ENCODE results near the gene RPS27L. TPM values are rescaled to one million over a fixed set of nuclear protein-coding genes. Genes with fewer than 3 reads are reported as not detected.

The RPS27L gene
- total and polyA plus RNA-seq, 2 of the 8 experiments (the other 6 are each of a cell fraction or from before 2014, with no cell fraction given) = 115 to 143 TPM

GRCh38 chr15:63118854-63119253 is 38.4 kb downstream of the RPS27L start:
- H3K79me2 ChIP-seq (ENCODE audit: control insufficient read depth in 1 of 2, insufficient read depth in 2 of 2, low read length in 2 of 2) = no peaks in the 10 kb centered on the region
- no peak overlapping the region for H3K23ac ChIP-seq (ENCODE audit: insufficient read length)
- H3K4me1 ChIP-seq (replicated peaks in 1 of 4; ENCODE audit: control insufficient read depth in 3 of 4, insufficient read depth in 4 of 4, low read length in 3 of 4) = peaks cover 0 to 4% (median 3%) of the 10 kb centered on the region in 4 experiments; a peak in 1 of 7 replicates
- no peak overlapping the region for H2BK120ac ChIP-seq (replicated peaks; ENCODE audit: low read depth, low read length)
- peaks cover 0 to 5% of the 10 kb centered on the region in 2 experiments; a peak in 1 of 4 replicates for H3K9me3 ChIP-seq (ENCODE audit: insufficient read depth in 2 of 2, low read depth in 1 of 2, low read length in 1 of 2)
- no peak overlapping the region for H2AFZ ChIP-seq (ENCODE audit: low read length)
- no peaks in the 10 kb centered on the region for H4K20me1 ChIP-seq (replicated peaks in 1 of 2; ENCODE audit: control insufficient read depth in 1 of 2, insufficient read depth in 2 of 2, low read length in 2 of 2)
- H3K36me3 ChIP-seq (ENCODE audit: control insufficient read depth in 2 of 4, insufficient read depth in 4 of 4, low read length in 3 of 4) = no peaks in the 10 kb centered on the region
- H4K5ac ChIP-seq (ENCODE audit: insufficient read length, low read depth, low read length) = no peak overlapping the region
- no peak overlapping the region for H2BK15ac ChIP-seq (ENCODE audit: low read length)
- no peak overlapping the region for H2BK12ac ChIP-seq (ENCODE audit: low read depth, low read length)
- H2BK20ac ChIP-seq (ENCODE audit: low read length) = no peak overlapping the region
- no peak for FAIRE-seq
- no peak overlapping the region for H2AK5ac ChIP-seq (ENCODE audit: low read depth, low read length)
- no peak overlapping the region for H3K18ac ChIP-seq (ENCODE audit: extremely low read depth, low read length)
- POLR2A ChIA-PET (ENCODE audit: partially characterized antibody) = interaction anchor here (1.1 kb wide), 1 partner anchor 70 kb away, joined by 3 read pairs; no protein-coding TSS in a partner anchor
- no peak overlapping the region for H2BK5ac ChIP-seq (ENCODE audit: low read depth, low read length)
- no peak overlapping the region for H3K4ac ChIP-seq (replicated peaks; ENCODE audit: insufficient read length, low read depth, low read length)
- H4K91ac ChIP-seq (replicated peaks; ENCODE audit: insufficient read length, low read length) = no peak overlapping the region
- WGBS, 2 experiments (ENCODE audit: extremely low coverage in 1 of 2, insufficient coverage in 1 of 2, insufficient read length in 1 of 2, insufficient replicate concordance in 2 of 2, low coverage in 1 of 2, low lambda C conversion rate in 2 of 2, missing lambda C conversion rate in 1 of 2) = 90% methylated on average over 2 of the region's 3 CpGs; no CpG with 5 or more reads in 1 of the 2 experiments
- no peak overlapping the region for H3K4me3 ChIP-seq (ENCODE audit: extremely low read depth in 1 of 4, insufficient read depth in 2 of 4, low read depth in 3 of 4, low read length in 4 of 4)
- H3K4me2 ChIP-seq (ENCODE audit: insufficient read depth in 1 of 2, low read depth in 2 of 2, low read length in 2 of 2) = no peak overlapping the region
- no peak for TF ChIP-seq CREB1 (IDR thresholded peaks at IDR 0.05)
- TF ChIP-seq EGR1 (IDR thresholded peaks at IDR 0.05; ENCODE audit: borderline replicate concordance, low read depth, low read length) = no peak
- no peak for TF ChIP-seq HDAC2 (IDR thresholded peaks at IDR 0.05; ENCODE audit: borderline replicate concordance in 1 of 2, low read depth in 2 of 2, low read length in 2 of 2)
- H3K14ac ChIP-seq (ENCODE audit: insufficient read length) = no peak overlapping the region
- peaks cover 3% of the 10 kb centered on the region for H3K23me2 ChIP-seq (ENCODE audit: low read depth, low read length)
- no peak overlapping the region for H4K8ac ChIP-seq (ENCODE audit: extremely low read depth, insufficient read depth, low read length)
- no peak for DNase-seq (ENCODE audit: low read depth in 1 of 2, low spot score in 2 of 2)
- no peaks in the 10 kb centered on the region for H3K79me1 ChIP-seq (ENCODE audit: low read depth, low read length)
- H3K56ac ChIP-seq (replicated peaks; ENCODE audit: insufficient read length, low read depth, low read length) = no peak overlapping the region
- CTCF ChIA-PET (ENCODE audit: partially characterized antibody) = interaction anchor here (1.1 to 1.2 kb wide), 2 partner anchors 125 to 303 kb away, joined by 3 read pairs; no protein-coding TSS in a partner anchor
- no peak overlapping the region for H3K9ac ChIP-seq (replicated peaks in 1 of 4; ENCODE audit: extremely low read depth in 1 of 4, low read depth in 3 of 4, low read length in 3 of 4)
- H3K27me3 ChIP-seq (replicated peaks in 1 of 4; ENCODE audit: control insufficient read depth in 3 of 4, extremely low read depth in 1 of 4, insufficient read depth in 3 of 4, low read length in 3 of 4) = no peaks in the 10 kb centered on the region
- H3K27ac ChIP-seq (ENCODE audit: low read depth, low read length) = no peak overlapping the region

Data from H1 (cell line).